Neuronal stem cell (in vitro differentiated cells): Measurements from ENCODE around the gene CRYGD.
"Not testable (repeated sequence)": the region's sequence is repeated elsewhere in the genome, so short reads cannot be mapped to it uniquely, and the experiment has no call there.

Source experiments
- DNase-seq: peaks from one replicate; pipeline ENCODE4 v3.0.0-alpha.2; 2013; ENCODE audit warnings: low spot score
- H2AFZ ChIP-seq: one replicate; pipeline ENCODE4 v1.6.1; 2013; ENCODE audit warnings: mild to moderate bottlenecking, low read length, inconsistent platforms
- H2AK5ac ChIP-seq: 2 replicates; pipeline ENCODE4 v1.6.1; 2013; ENCODE audit warnings: low read depth, mild to moderate bottlenecking, inconsistent platforms, low read length, moderate library complexity, mixed read lengths
- H2BK120ac ChIP-seq: 2 replicates; pipeline ENCODE4 v1.6.1; 2013; ENCODE audit warnings: low read depth, mild to moderate bottlenecking, inconsistent platforms, low read length, moderate library complexity, mixed read lengths
- H2BK12ac ChIP-seq: one replicate; pipeline ENCODE4 v1.6.1; 2013; ENCODE audit warnings: low read length, inconsistent platforms
- H2BK15ac ChIP-seq: 2 replicates; pipeline ENCODE4 v1.6.1; 2013; ENCODE audit warnings: mild to moderate bottlenecking, low read length, inconsistent platforms, mixed read lengths
- H2BK5ac ChIP-seq: one replicate; pipeline ENCODE4 v1.6.1; 2013; ENCODE audit warnings: inconsistent platforms, mild to moderate bottlenecking, low read length, moderate library complexity
- H3K14ac ChIP-seq: one replicate; pipeline ENCODE4 v1.6.1; 2013; ENCODE audit warnings: low read length, inconsistent platforms
- H3K18ac ChIP-seq: 2 replicates; pipeline ENCODE4 v1.6.1; 2013; ENCODE audit warnings: low read length, inconsistent platforms
- H3K23ac ChIP-seq: 2 replicates; pipeline ENCODE4 v1.6.1; 2013; ENCODE audit warnings: low read depth, mild to moderate bottlenecking, mixed read lengths, low read length, inconsistent platforms; ENCODE audit not compliant: poor library complexity
- H3K27ac ChIP-seq: replicated peaks from 3 replicates; pipeline ENCODE4 v1.5.1; 2013; ENCODE audit warnings: low read length, inconsistent platforms
- H3K27me3 ChIP-seq, 3 experiments: 2 replicates each; pipeline ENCODE4 v1.6.1; 2013; ENCODE audit warnings: low read length in 3 of 3, mild to moderate bottlenecking in 2 of 3, inconsistent platforms in 1 of 3, low read depth in 1 of 3, mixed read lengths in 1 of 3, moderate library complexity in 1 of 3; ENCODE audit not compliant: control insufficient read depth in 3 of 3, insufficient read depth in 3 of 3
- H3K36me3 ChIP-seq, 2 donors: replicated peaks in 1 of 2; 2 replicates each; pipeline ENCODE4 v1.6.1; 2013; ENCODE audit warnings: low read length in 2 of 2; ENCODE audit not compliant: control insufficient read depth in 2 of 2, insufficient read depth in 2 of 2
- H3K4ac ChIP-seq: 2 replicates; pipeline ENCODE4 v1.6.1; 2013; ENCODE audit warnings: inconsistent platforms, mild to moderate bottlenecking, low read length, moderate library complexity
- H3K4me1 ChIP-seq, 2 donors: 1 replicate in 1 of 2; 2 replicates in 1 of 2; pipeline ENCODE4 v1.6.1; 2013; ENCODE audit warnings: low read length in 2 of 2, low read depth in 1 of 2; ENCODE audit not compliant: control insufficient read depth in 2 of 2, insufficient read depth in 1 of 2
- H3K4me2 ChIP-seq: one replicate; pipeline ENCODE4 v1.6.1; 2013; ENCODE audit warnings: mild to moderate bottlenecking, low read length, inconsistent platforms; ENCODE audit not compliant: insufficient read depth, poor library complexity, severe bottlenecking
- H3K4me3 ChIP-seq, 2 donors: 2 replicates each; pipeline ENCODE4 v1.5.1; 2013; ENCODE audit warnings: low read length in 2 of 2, mild to moderate bottlenecking in 2 of 2, inconsistent platforms in 1 of 2, moderate library complexity in 1 of 2
- H3K79me1 ChIP-seq: one replicate; pipeline ENCODE4 v1.6.1; 2013; ENCODE audit warnings: low read depth, mild to moderate bottlenecking, inconsistent platforms, low read length, moderate library complexity
- H3K9ac ChIP-seq: one replicate; pipeline ENCODE4 v1.6.1; 2013; ENCODE audit warnings: mild to moderate bottlenecking, low read depth, low read length, inconsistent platforms; ENCODE audit not compliant: poor library complexity
- H3K9me3 ChIP-seq, 2 donors: replicated peaks in 1 of 2; 2 replicates each; pipeline versions ENCODE3 to v1.6.1; 2013; ENCODE audit warnings: low read length in 2 of 2, mild to moderate bottlenecking in 2 of 2, inconsistent platforms in 1 of 2, low read depth in 1 of 2, mixed read lengths in 1 of 2, moderate library complexity in 1 of 2; ENCODE audit not compliant: control insufficient read depth in 2 of 2, insufficient read depth in 1 of 2
- H4K8ac ChIP-seq: one replicate; pipeline ENCODE4 v1.6.1; 2013; ENCODE audit warnings: low read depth, mild to moderate bottlenecking, inconsistent platforms, low read length, moderate library complexity
- H4K91ac ChIP-seq: one replicate; pipeline ENCODE4 v1.6.1; 2013; ENCODE audit warnings: low read length, low read depth, mild to moderate bottlenecking, inconsistent platforms; ENCODE audit not compliant: poor library complexity
- WGBS, 2 donors: extraction: QIAGEN DNeasy Blood & Tissue Kit; methylation state at CpG; one replicate each; pipeline ENCODE4 v1.1.7; 2013; ENCODE audit warnings: missing lambda C conversion rate in 2 of 2, mixed read lengths in 1 of 2; ENCODE audit not compliant: insufficient read length in 2 of 2, insufficient replicate concordance in 1 of 2; ENCODE audit errors: extremely low coverage in 2 of 2; 5-methylcytosine and 5-hydroxymethylcytosine counted together

CRYGD gene

DNA sequence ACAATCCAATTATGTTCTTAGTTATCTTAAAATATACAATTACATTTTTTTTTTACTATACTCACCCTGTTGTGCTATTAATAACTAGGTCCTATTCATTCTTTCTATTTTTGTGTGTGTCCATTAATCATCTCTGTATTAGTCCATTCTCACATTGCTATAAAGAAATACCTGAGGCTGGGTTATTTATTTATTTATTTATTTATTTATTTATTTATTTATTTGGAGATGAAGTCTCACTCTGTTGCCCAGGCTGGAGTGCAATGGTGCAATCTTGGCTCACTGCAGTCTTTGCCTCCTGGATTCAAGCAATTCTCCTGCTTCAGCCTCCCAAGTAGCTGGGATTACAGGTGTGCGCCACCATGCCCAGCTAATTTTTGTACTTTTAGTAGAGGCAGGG is 25.6 kb downstream of the CRYGD start:
- H2BK15ac ChIP-seq, H3K4me3 ChIP-seq: not testable (repeated sequence)
- no CpG with 5 or more reads among the region's 1 CpG for WGBS, 2 donors

DNA sequence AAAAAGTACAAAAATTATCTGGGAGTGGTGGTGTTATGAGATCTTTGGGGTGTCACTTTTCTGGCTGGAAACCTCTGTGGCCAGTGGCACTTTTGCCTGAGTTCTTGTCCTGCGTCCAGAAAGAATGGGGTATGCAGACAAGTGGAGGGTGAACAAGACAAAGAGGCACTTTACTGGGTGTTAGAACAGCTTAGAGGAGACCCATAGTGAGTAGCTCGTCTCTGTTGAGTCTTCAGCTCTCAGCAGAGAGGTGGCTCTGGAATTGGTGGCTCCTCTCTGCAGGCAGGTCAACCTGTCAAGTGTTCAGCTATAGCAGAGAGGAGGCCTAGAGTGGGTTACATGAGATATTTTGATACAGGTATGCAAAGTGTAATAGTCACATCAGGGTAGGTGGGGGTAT is 26.1 kb downstream of the CRYGD start:
- Histone ChIP-seq H4K91ac (no peak overlapping the region), H3K36me3 (no peaks in the 10 kb centered on the region), H3K4me2 (no peak overlapping the region), H3K18ac (no peak overlapping the region), H3K23ac (no peak overlapping the region), H2AK5ac (no peak overlapping the region), H3K4me3 (no peak overlapping the region), H3K9me3 (no peaks in the 10 kb centered on the region), H3K4me1 (no peaks in the 10 kb centered on the region), H3K9ac (no peak overlapping the region), H2BK120ac (no peak overlapping the region), H2BK5ac (no peak overlapping the region), H2BK15ac (no peak overlapping the region), H3K27me3 (no peaks in the 10 kb centered on the region), H2AFZ (no peak overlapping the region), H4K8ac (no peak overlapping the region), H3K14ac (no peak overlapping the region), H3K27ac (no peak overlapping the region), H3K79me1 (no peaks in the 10 kb centered on the region), H2BK12ac (no peak overlapping the region), H3K4ac (no peak overlapping the region)
- no CpG with 5 or more reads among the region's 2 CpGs for WGBS, 2 donors
- DNase-seq, result no peak

More for the DNA sequence above, 25.6 kb downstream of the CRYGD start:
- not testable (repeated sequence) for H3K36me3 ChIP-seq, H2AFZ ChIP-seq, H2BK5ac ChIP-seq, H2AK5ac ChIP-seq, H2BK120ac ChIP-seq, H3K9me3 ChIP-seq, H2BK12ac ChIP-seq, H4K8ac ChIP-seq, H3K18ac ChIP-seq, H3K27me3 ChIP-seq, H3K4ac ChIP-seq, H3K14ac ChIP-seq, H3K4me1 ChIP-seq, H4K91ac ChIP-seq, H3K4me2 ChIP-seq, H3K23ac ChIP-seq, H3K79me1 ChIP-seq, H3K9ac ChIP-seq, H3K27ac ChIP-seq, DNase-seq

GRCh38 chr2:208097801-208098200 is 26.5 kb downstream of the CRYGD start:
- no peaks in the 10 kb centered on the region for H3K27me3 ChIP-seq
- H3K4ac ChIP-seq, result no peak overlapping the region
- no peak overlapping the region for H2BK5ac ChIP-seq
- no peak overlapping the region for H2AFZ ChIP-seq
- no peaks in the 10 kb centered on the region for H3K9me3 ChIP-seq
- no peaks in the 10 kb centered on the region for H3K79me1 ChIP-seq
- H3K4me1 ChIP-seq, result no peaks in the 10 kb centered on the region
- DNase-seq, result no peak
- H2BK15ac ChIP-seq, result no peak overlapping the region
- H2AK5ac ChIP-seq, result no peak overlapping the region
- no peak overlapping the region for H4K8ac ChIP-seq
- H3K4me3 ChIP-seq, result no peak overlapping the region
- H2BK12ac ChIP-seq, result no peak overlapping the region
- no peaks in the 10 kb centered on the region for H3K36me3 ChIP-seq
- H3K14ac ChIP-seq, result no peak overlapping the region
- no peak overlapping the region for H3K9ac ChIP-seq
- H2BK120ac ChIP-seq, result no peak overlapping the region
- H3K18ac ChIP-seq, result no peak overlapping the region
- H4K91ac ChIP-seq, result no peak overlapping the region
- no peak overlapping the region for H3K27ac ChIP-seq
- WGBS, 2 donors, result no CpG with 5 or more reads among the region's 5 CpGs
- H3K23ac ChIP-seq, result no peak overlapping the region
- no peak overlapping the region for H3K4me2 ChIP-seq

DNA sequence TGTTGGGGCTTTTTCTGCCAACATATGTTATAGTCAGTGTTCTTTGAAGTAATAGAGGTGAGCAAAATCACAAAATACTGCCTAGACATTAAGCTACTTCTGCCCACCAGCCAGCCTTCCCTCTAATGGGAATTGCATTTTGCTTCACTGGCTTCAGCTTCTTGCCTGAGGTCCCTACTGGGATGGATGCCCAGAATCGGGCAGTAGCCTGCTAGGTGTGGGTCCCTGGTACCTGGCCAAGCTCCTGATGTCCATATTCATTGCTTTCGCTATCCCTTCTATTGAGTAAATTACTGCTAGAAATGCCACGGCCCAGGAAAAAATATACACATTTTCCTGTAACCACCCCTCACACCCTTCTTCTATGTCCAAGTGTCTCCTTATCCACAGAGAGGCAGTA is 27.0 kb downstream of the CRYGD start:
- H2BK12ac ChIP-seq, result no peak overlapping the region
- no peak overlapping the region for H3K18ac ChIP-seq
- H3K27me3 ChIP-seq, result no peaks in the 10 kb centered on the region
- H3K79me1 ChIP-seq, result no peaks in the 10 kb centered on the region
- H3K4me2 ChIP-seq, result no peak overlapping the region
- no peak overlapping the region for H2AK5ac ChIP-seq
- no CpG with 5 or more reads among the region's 3 CpGs for WGBS, 2 donors
- H3K9ac ChIP-seq, result no peak overlapping the region
- H2BK5ac ChIP-seq, result no peak overlapping the region
- H3K36me3 ChIP-seq, result no peaks in the 10 kb centered on the region
- no peak overlapping the region for H3K23ac ChIP-seq
- peaks cover 0 to 2% of the 10 kb centered on the region in 2 donors for H3K4me1 ChIP-seq
- H2BK120ac ChIP-seq, result no peak overlapping the region
- no peak overlapping the region for H4K8ac ChIP-seq
- no peak overlapping the region for H3K4me3 ChIP-seq
- H2AFZ ChIP-seq, result no peak overlapping the region
- no peak overlapping the region for H3K4ac ChIP-seq
- H2BK15ac ChIP-seq, result no peak overlapping the region
- no peak overlapping the region for H3K14ac ChIP-seq
- no peak overlapping the region for H3K27ac ChIP-seq
- DNase-seq, result no peak
- no peaks in the 10 kb centered on the region for H3K9me3 ChIP-seq
- H4K91ac ChIP-seq, result no peak overlapping the region
